WTC11 (cell line): ENCODE measurements around the gene NFIC. TPM values are rescaled to one million over a fixed set of nuclear protein-coding genes. Genes with fewer than 3 reads are reported as not detected.
"Not testable (repeated sequence)": the region's sequence is repeated elsewhere in the genome, so short reads cannot be mapped to it uniquely, and the experiment has no call there.

Source experiments
- ATAC-seq: fragments of 200-7000 bp; cut with Tn5 transposase; 2 replicates; pipeline ENCODE4 v1.10.0; 2021; ENCODE audit warnings: mild to moderate bottlenecking, moderate library complexity
- CTCF ChIA-PET: fragments of 300-600 bp; sonication (Branson Sonifier 250); formaldehyde crosslinking; loops from one replicate; lab custom pipeline; 2021; ENCODE audit warnings: antibody characterized with exemption; lab: Charles Lee
- POLR2A ChIA-PET: fragments of 350-600 bp; sonication (Branson Sonifier 250); formaldehyde crosslinking; loops from one replicate; lab custom pipeline; 2021; ENCODE audit warnings: antibody characterized with exemption; lab: Charles Lee
- DNase-seq: peaks from one replicate; pipeline ENCODE4 v3.0.0; 2021; ENCODE audit warnings: low spot score
- H3K27ac Mint-ChIP-seq: 2 replicates; pipeline ENCODE4 v1.8.0; 2021; ENCODE audit warnings: mixed read lengths
- H3K27me3 Mint-ChIP-seq: 2 replicates; pipeline ENCODE4 v1.8.0; 2021; ENCODE audit warnings: low read depth, mild to moderate bottlenecking, moderate library complexity, mixed read lengths
- H3K36me3 Mint-ChIP-seq: 2 replicates; pipeline ENCODE4 v1.8.0; 2021; ENCODE audit warnings: mixed read lengths
- H3K4me1 Mint-ChIP-seq: 2 replicates; pipeline ENCODE4 v1.8.0; 2022; ENCODE audit warnings: mixed read lengths
- H3K4me3 Mint-ChIP-seq: 2 replicates; pipeline ENCODE4 v1.8.0; 2021; ENCODE audit warnings: mild to moderate bottlenecking, moderate library complexity, mixed read lengths
- H3K9me3 Mint-ChIP-seq: 2 replicates; pipeline ENCODE4 v1.8.0; 2021; ENCODE audit warnings: mixed read lengths
- AR ChIP-seq: fragments of 250-450 bp; sonication (Bioruptor Pico); IDR thresholded peaks from 2 replicates; pipeline ENCODE4 v1.9.0; 2021; ENCODE audit warnings: mild to moderate bottlenecking
- CREB1 ChIP-seq: sonication (generic); formaldehyde crosslinking; IDR thresholded peaks from 2 replicates; pipeline ENCODE4 v1.8.0; 2023; ENCODE audit warnings: mild to moderate bottlenecking, missing genetic modification reagents
- EMX1 ChIP-seq: fragments of 250-450 bp; sonication (Bioruptor Pico); IDR thresholded peaks from 2 replicates; pipeline ENCODE4 v1.8.0; 2021; ENCODE audit warnings: mild to moderate bottlenecking
- FOXP1 ChIP-seq: sonication (generic); formaldehyde crosslinking; IDR thresholded peaks from 2 replicates; pipeline ENCODE4 v1.8.0; 2022; ENCODE audit warnings: missing genetic modification reagents, mild to moderate bottlenecking, moderate library complexity, borderline replicate concordance
- HMGA2 ChIP-seq: fragments of 250-450 bp; sonication (Bioruptor Pico); IDR thresholded peaks from 2 replicates; pipeline ENCODE4 v1.4.0; 2021; ENCODE audit warnings: mild to moderate bottlenecking, moderate library complexity
- KAT7 ChIP-seq: sonication (generic); formaldehyde crosslinking; IDR thresholded peaks from 2 replicates; pipeline ENCODE4 v1.8.1; 2023; ENCODE audit warnings: missing genetic modification reagents, mild to moderate bottlenecking, borderline replicate concordance
- MXD4 ChIP-seq: fragments of 250-450 bp; sonication (Bioruptor Pico); IDR thresholded peaks from 2 replicates; pipeline ENCODE4 v1.8.0; 2021; ENCODE audit warnings: mild to moderate bottlenecking, moderate library complexity, borderline replicate concordance
- NR1H2 ChIP-seq: sonication (generic); formaldehyde crosslinking; IDR thresholded peaks from 2 replicates; pipeline ENCODE4 v1.9.0; 2021; ENCODE audit warnings: mild to moderate bottlenecking, moderate library complexity, missing genetic modification reagents
- SMAD4 ChIP-seq: sonication (generic); formaldehyde crosslinking; IDR thresholded peaks from 2 replicates; pipeline ENCODE4 v1.8.0; 2022; ENCODE audit warnings: mild to moderate bottlenecking, missing genetic modification reagents
- ZNF281 ChIP-seq: sonication (generic); formaldehyde crosslinking; IDR thresholded peaks from 2 replicates; pipeline ENCODE4 v1.8.0; 2023; ENCODE audit warnings: mild to moderate bottlenecking, missing genetic modification reagents
- ZNF532 ChIP-seq: fragments of 250-450 bp; sonication (Bioruptor Pico); IDR thresholded peaks from 2 replicates; pipeline ENCODE4 v1.9.0; 2021; ENCODE audit warnings: mild to moderate bottlenecking, borderline replicate concordance
- total RNA-seq: library from RNA; stranded (reverse); gene quantifications from 3 replicates; pipeline ENCODE4 v1.2.3, GENCODE V29; 2021
- TF ChIP-seq, protein P1 (sequence below): sonication (generic); formaldehyde crosslinking; IDR thresholded peaks from 2 replicates; pipeline ENCODE4 v1.8.1; 2022; ENCODE audit warnings: mild to moderate bottlenecking, moderate library complexity, missing genetic modification reagents
- TF ChIP-seq, protein P2 (sequence below): sonication (generic); formaldehyde crosslinking; IDR thresholded peaks from 2 replicates; pipeline ENCODE4 v1.8.1; 2023; ENCODE audit warnings: mild to moderate bottlenecking, missing genetic modification reagents, moderate library complexity
- TF ChIP-seq, protein P3 (sequence below): sonication (generic); formaldehyde crosslinking; IDR thresholded peaks from 2 replicates; pipeline ENCODE4 v1.8.0; 2022; ENCODE audit warnings: mild to moderate bottlenecking, missing genetic modification reagents

The NFIC gene
- total RNA-seq, 1 experiment from 2014 or later = 3.5 TPM

- H3K36me3 Mint-ChIP-seq = peaks cover 12% of the 10 kb centered on the region; the same call in 1 of the 2 replicates
- POLR2A ChIA-PET = interaction anchor here (0.7 kb wide), 1 partner anchor 23 kb away, joined by 4 read pairs; no protein-coding TSS in a partner anchor
- H3K4me1 Mint-ChIP-seq = peaks cover 18% of the 10 kb centered on the region
These were observed 141.2 kb downstream of the NFIC start for GRCh38 chr19:3507371-3508120.

GRCh38 chr19:3508121-3508661 lies 141.8 kb downstream of the NFIC start:
- H3K4me3 Mint-ChIP-seq = peak overlapping the region; percentile 85
- ATAC-seq, H3K27me3 Mint-ChIP-seq: not testable (repeated sequence)

More at GRCh38 chr19:3507371-3508120, 141.2 kb downstream of the NFIC start:
- Mint-ChIP-seq H3K4me3 (peak overlapping the region; percentile 85), H3K27ac (peak overlapping the region; percentile 78; the same call in 1 of the 2 replicates), H3K27me3 (no peaks in the 10 kb centered on the region; the same call in 1 of the 2 replicates), H3K9me3 (no peaks in the 10 kb centered on the region)
- CTCF ChIA-PET = interaction anchor here (0.6 to 1.4 kb wide), 5 partner anchors 19 to 69 kb away, joined by 3 to 6 read pairs (median 5); no protein-coding TSS in a partner anchor
- ATAC-seq = peak; percentile 14
- TF ChIP-seq, protein P1, sequence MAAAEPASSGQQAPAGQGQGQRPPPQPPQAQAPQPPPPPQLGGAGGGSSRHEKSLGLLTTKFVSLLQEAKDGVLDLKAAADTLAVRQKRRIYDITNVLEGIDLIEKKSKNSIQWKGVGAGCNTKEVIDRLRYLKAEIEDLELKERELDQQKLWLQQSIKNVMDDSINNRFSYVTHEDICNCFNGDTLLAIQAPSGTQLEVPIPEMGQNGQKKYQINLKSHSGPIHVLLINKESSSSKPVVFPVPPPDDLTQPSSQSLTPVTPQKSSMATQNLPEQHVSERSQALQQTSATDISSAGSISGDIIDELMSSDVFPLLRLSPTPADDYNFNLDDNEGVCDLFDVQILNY (CRISPR knock-in tag) = no peak
- TF ChIP-seq, protein P2, sequence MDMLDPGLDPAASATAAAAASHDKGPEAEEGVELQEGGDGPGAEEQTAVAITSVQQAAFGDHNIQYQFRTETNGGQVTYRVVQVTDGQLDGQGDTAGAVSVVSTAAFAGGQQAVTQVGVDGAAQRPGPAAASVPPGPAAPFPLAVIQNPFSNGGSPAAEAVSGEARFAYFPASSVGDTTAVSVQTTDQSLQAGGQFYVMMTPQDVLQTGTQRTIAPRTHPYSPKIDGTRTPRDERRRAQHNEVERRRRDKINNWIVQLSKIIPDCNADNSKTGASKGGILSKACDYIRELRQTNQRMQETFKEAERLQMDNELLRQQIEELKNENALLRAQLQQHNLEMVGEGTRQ (CRISPR knock-in tag) = no peak
- no peak for TF ChIP-seq HMGA2
- TF ChIP-seq ZNF532 (CRISPR knock-in tag) = no peak
- TF ChIP-seq CREB1 = no peak
- TF ChIP-seq EMX1 = no peak
- TF ChIP-seq MXD4 = no peak
- TF ChIP-seq, protein P3, sequence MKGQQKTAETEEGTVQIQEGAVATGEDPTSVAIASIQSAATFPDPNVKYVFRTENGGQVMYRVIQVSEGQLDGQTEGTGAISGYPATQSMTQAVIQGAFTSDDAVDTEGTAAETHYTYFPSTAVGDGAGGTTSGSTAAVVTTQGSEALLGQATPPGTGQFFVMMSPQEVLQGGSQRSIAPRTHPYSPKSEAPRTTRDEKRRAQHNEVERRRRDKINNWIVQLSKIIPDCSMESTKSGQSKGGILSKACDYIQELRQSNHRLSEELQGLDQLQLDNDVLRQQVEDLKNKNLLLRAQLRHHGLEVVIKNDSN = no peak
- DNase-seq = peak; percentile 42

DNA sequence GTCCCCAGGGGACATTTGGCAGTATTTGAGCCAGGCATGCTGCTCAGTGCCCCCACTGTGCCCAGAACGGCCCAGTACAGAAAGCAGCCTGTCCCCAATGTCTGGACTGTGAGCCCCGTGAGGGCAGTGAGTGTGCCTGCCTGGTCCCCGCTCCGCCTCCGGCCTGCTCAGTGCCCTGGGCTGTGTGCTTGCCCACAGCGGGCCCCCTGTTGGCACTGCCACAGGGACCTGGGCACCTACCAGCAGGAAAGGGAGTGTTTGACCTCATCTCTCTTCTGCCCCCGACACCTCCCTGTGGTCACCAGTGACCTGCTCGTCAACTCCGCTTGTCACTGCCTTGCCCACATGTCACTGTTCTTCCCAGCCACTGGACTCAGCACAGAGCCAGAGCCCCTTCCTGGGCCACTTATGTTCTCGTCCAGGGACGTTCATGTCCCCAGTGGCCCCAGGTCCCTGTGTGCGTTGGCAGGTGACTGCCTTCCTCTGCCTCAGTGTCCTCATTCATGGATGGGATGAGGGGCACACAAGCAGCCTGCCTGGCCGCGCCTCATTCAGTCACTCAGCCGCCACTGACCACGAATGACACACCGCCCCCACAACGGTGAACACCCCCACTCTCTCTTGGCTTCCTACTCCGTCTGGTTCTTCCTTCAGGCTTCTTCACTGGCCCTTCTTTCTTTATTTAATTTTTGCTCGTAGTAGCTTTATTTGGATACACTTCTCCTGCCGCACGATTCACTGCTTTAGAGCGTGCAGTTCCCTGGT lies 142.6 kb downstream of the NFIC start:
- H3K27me3 Mint-ChIP-seq = no peaks in the 10 kb centered on the region; the same call in 1 of the 2 replicates
- H3K9me3 Mint-ChIP-seq = no peaks in the 10 kb centered on the region
- peaks cover 18% of the 10 kb centered on the region for H3K4me1 Mint-ChIP-seq
- H3K4me3 Mint-ChIP-seq = no peak overlapping the region
- ATAC-seq (no peak), DNase-seq (no peak)
- H3K27ac Mint-ChIP-seq = peak overlapping the region; percentile 83; the same call in 1 of the 2 replicates
- peaks cover 12% of the 10 kb centered on the region; the same call in 1 of the 2 replicates for H3K36me3 Mint-ChIP-seq
- ChIA-PET CTCF (interaction anchor here (1.2 kb wide), 1 partner anchor 17 kb away, joined by 4 read pairs; no protein-coding TSS in a partner anchor), POLR2A (interaction anchor here (0.7 kb wide), 1 partner anchor 9 kb away, joined by 7 read pairs; no protein-coding TSS in a partner anchor)
- TF ChIP-seq NR1H2 (CRISPR knock-in tag) (no peak), SMAD4 (no peak), MXD4 (no peak), ZNF281 (CRISPR knock-in tag) (no peak), AR (CRISPR knock-in tag) (no peak), KAT7 (no peak), FOXP1 (CRISPR knock-in tag) (no peak)

More at GRCh38 chr19:3508121-3508661, 141.8 kb downstream of the NFIC start:
- peaks cover 18% of the 10 kb centered on the region for H3K4me1 Mint-ChIP-seq
- CTCF ChIA-PET, H3K9me3 Mint-ChIP-seq, DNase-seq, H3K27ac Mint-ChIP-seq: not testable (repeated sequence)
- POLR2A ChIA-PET = interaction anchor here (0.7 kb wide), 2 partner anchors 10 to 24 kb away, joined by 4 to 7 read pairs; no protein-coding TSS in a partner anchor
- H3K36me3 Mint-ChIP-seq = peaks cover 12% of the 10 kb centered on the region; the same call in 1 of the 2 replicates
